MV-4-11 (cell line): ENCODE data around the gene MMP28.
A peak's percentile ranks its signal among the peaks of the same experiment; 100 is the strongest.

Experiments
- DNase-seq: peaks from one replicate; lab custom pipeline; 2025; lab: John Stamatoyannopoulos, UW

Gene MMP28

GRCh38 chr17:35743626-35744328, 51.7 kb downstream of the MMP28 start:
- peak; percentile 66 for DNase-seq

GRCh38 chr17:35742896-35743477, 52.5 kb downstream of the MMP28 start:
- DNase-seq = no peak

- no peak for DNase-seq
These were observed 52.9 kb downstream of the MMP28 start for GRCh38 chr17:35742496-35742895.

GRCh38 chr17:35740997-35741931, 54.2 kb downstream of the MMP28 start:
- DNase-seq = no peak

GRCh38 chr17:35740216-35740615, 55.2 kb downstream of the MMP28 start:
- DNase-seq = no peak

- no peak for DNase-seq
These were observed 56.8 kb downstream of the MMP28 start for GRCh38 chr17:35738519-35739133.

- no peak for DNase-seq
These were observed 59.2 kb downstream of the MMP28 start for GRCh38 chr17:35736236-35736635.

GRCh38 chr17:35735036-35735805, 60.2 kb downstream of the MMP28 start:
- no peak for DNase-seq

GRCh38 chr17:35734396-35734795, 61.0 kb downstream of the MMP28 start:
- DNase-seq = no peak

- DNase-seq = no peak
These were observed 62.1 kb downstream of the MMP28 start for GRCh38 chr17:35733366-35733765.

- DNase-seq = no peak
These were observed 62.7 kb downstream of the MMP28 start for GRCh38 chr17:35732806-35733136.

GRCh38 chr17:35731917-35732805, 63.3 kb downstream of the MMP28 start:
- DNase-seq = no peak

GRCh38 chr17:35731239-35731916, 64.1 kb downstream of the MMP28 start, which contains the start of gene RASL10B:
TSS of gene RASL10B (plus strand) at chr17:35731639. CDS start at chr17:35735185, 3,546 bp downstream.
- no peak for DNase-seq

GRCh38 chr17:35730400-35731005, 64.9 kb downstream of the MMP28 start:
- DNase-seq = no peak

GRCh38 chr17:35729405-35729833, 66.0 kb downstream of the MMP28 start:
- no peak for DNase-seq

- DNase-seq = no peak
These were observed 66.9 kb downstream of the MMP28 start for GRCh38 chr17:35728551-35728950.

- DNase-seq = no peak
These were observed 67.8 kb downstream of the MMP28 start for GRCh38 chr17:35727635-35728034.

GRCh38 chr17:35726953-35727460, 68.4 kb downstream of the MMP28 start:
- DNase-seq = no peak
